Rectal smooth muscle tissue (tissue), 1 donor: Measurements from ENCODE around the gene BRIP1.

Experiments used
- H3K27ac ChIP-seq: one replicate; pipeline ENCODE4 v1.7.0; 2013; ENCODE audit warnings: low read depth, low read length, inconsistent platforms
- H3K27me3 ChIP-seq: one replicate; pipeline ENCODE4 v1.7.0; 2013; ENCODE audit warnings: low read length; ENCODE audit not compliant: control insufficient read depth, insufficient read depth
- H3K36me3 ChIP-seq: one replicate; pipeline ENCODE4 v1.7.0; 2013; ENCODE audit warnings: low read length; ENCODE audit not compliant: control insufficient read depth, insufficient read depth
- H3K4me1 ChIP-seq: one replicate; pipeline ENCODE4 v1.7.0; 2013; ENCODE audit warnings: low read length; ENCODE audit not compliant: control insufficient read depth, insufficient read depth
- H3K4me3 ChIP-seq: one replicate; pipeline ENCODE4 v1.7.0; 2013; ENCODE audit warnings: low read length
- H3K9ac ChIP-seq: one replicate; pipeline ENCODE4 v1.7.0; 2013; ENCODE audit warnings: low read length

BRIP1 gene

GRCh38 chr17:61713035-61713434 is 150.3 kb downstream of the BRIP1 start:
- Histone ChIP-seq H3K27ac (no peak overlapping the region), H3K4me3 (no peak overlapping the region), H3K9ac (no peak overlapping the region), H3K4me1 (no peaks in the 10 kb centered on the region), H3K36me3 (no peaks in the 10 kb centered on the region), H3K27me3 (no peaks in the 10 kb centered on the region)

- H3K4me3 ChIP-seq, result no peak overlapping the region
- no peak overlapping the region for H3K27ac ChIP-seq
- no peak overlapping the region for H3K9ac ChIP-seq
- no peaks in the 10 kb centered on the region for H3K36me3 ChIP-seq
- H3K4me1 ChIP-seq, result no peaks in the 10 kb centered on the region
- no peaks in the 10 kb centered on the region for H3K27me3 ChIP-seq
Observed at GRCh38 chr17:61710546-61710945, 152.8 kb downstream of the BRIP1 start.

GRCh38 chr17:61709567-61709966 is 153.8 kb downstream of the BRIP1 start:
- H3K27me3 ChIP-seq, result no peaks in the 10 kb centered on the region
- H3K9ac ChIP-seq, result no peak overlapping the region
- no peaks in the 10 kb centered on the region for H3K36me3 ChIP-seq
- H3K4me3 ChIP-seq, result no peak overlapping the region
- H3K4me1 ChIP-seq, result no peaks in the 10 kb centered on the region
- no peak overlapping the region for H3K27ac ChIP-seq

- no peaks in the 10 kb centered on the region for H3K4me1 ChIP-seq
- no peak overlapping the region for H3K4me3 ChIP-seq
- no peak overlapping the region for H3K9ac ChIP-seq
- H3K36me3 ChIP-seq, result no peaks in the 10 kb centered on the region
- H3K27me3 ChIP-seq, result no peaks in the 10 kb centered on the region
- no peak overlapping the region for H3K27ac ChIP-seq
Observed at GRCh38 chr17:61704935-61705449, 158.3 kb downstream of the BRIP1 start.

- Histone ChIP-seq H3K9ac (no peak overlapping the region), H3K27me3 (no peaks in the 10 kb centered on the region), H3K36me3 (no peaks in the 10 kb centered on the region), H3K4me3 (no peak overlapping the region), H3K4me1 (no peaks in the 10 kb centered on the region), H3K27ac (no peak overlapping the region)
Observed at GRCh38 chr17:61702450-61702849, 160.9 kb downstream of the BRIP1 start.

- no peak overlapping the region for H3K9ac ChIP-seq
- H3K27ac ChIP-seq, result no peak overlapping the region
Observed at GRCh38 chr17:61701978-61702377, 161.3 kb downstream of the BRIP1 start.

GRCh38 chr17:61701334-61701733 is 162.0 kb downstream of the BRIP1 start:
- no peak overlapping the region for H3K4me3 ChIP-seq
- H3K9ac ChIP-seq, result no peak overlapping the region
- H3K27me3 ChIP-seq, result no peaks in the 10 kb centered on the region
- H3K27ac ChIP-seq, result no peak overlapping the region
- no peaks in the 10 kb centered on the region for H3K4me1 ChIP-seq
- H3K36me3 ChIP-seq, result no peaks in the 10 kb centered on the region

More at GRCh38 chr17:61701978-61702377, 161.3 kb downstream of the BRIP1 start:
- no peaks in the 10 kb centered on the region for H3K27me3 ChIP-seq
- no peak overlapping the region for H3K4me3 ChIP-seq
- H3K4me1 ChIP-seq, result no peaks in the 10 kb centered on the region
- no peaks in the 10 kb centered on the region for H3K36me3 ChIP-seq

- Histone ChIP-seq H3K9ac (no peak overlapping the region), H3K4me1 (no peaks in the 10 kb centered on the region), H3K36me3 (no peaks in the 10 kb centered on the region), H3K27me3 (no peaks in the 10 kb centered on the region), H3K4me3 (no peak overlapping the region), H3K27ac (no peak overlapping the region)
Observed at GRCh38 chr17:61700252-61700651, 163.1 kb downstream of the BRIP1 start.

- H3K36me3 ChIP-seq, result no peaks in the 10 kb centered on the region
- H3K4me1 ChIP-seq, result no peaks in the 10 kb centered on the region
- H3K27me3 ChIP-seq, result no peaks in the 10 kb centered on the region
- no peak overlapping the region for H3K27ac ChIP-seq
- H3K4me3 ChIP-seq, result no peak overlapping the region
- H3K9ac ChIP-seq, result no peak overlapping the region
Observed at GRCh38 chr17:61699694-61700093, 163.6 kb downstream of the BRIP1 start.

GRCh38 chr17:61699032-61699431 is 164.3 kb downstream of the BRIP1 start:
- no peak overlapping the region for H3K27ac ChIP-seq
- no peaks in the 10 kb centered on the region for H3K27me3 ChIP-seq
- no peaks in the 10 kb centered on the region for H3K4me1 ChIP-seq
- no peak overlapping the region for H3K9ac ChIP-seq
- H3K4me3 ChIP-seq, result no peak overlapping the region
- H3K36me3 ChIP-seq, result no peaks in the 10 kb centered on the region

- no peaks in the 10 kb centered on the region for H3K4me1 ChIP-seq
- H3K27me3 ChIP-seq, result no peaks in the 10 kb centered on the region
- no peak overlapping the region for H3K27ac ChIP-seq
- no peaks in the 10 kb centered on the region for H3K36me3 ChIP-seq
- H3K4me3 ChIP-seq, result no peak overlapping the region
- no peak overlapping the region for H3K9ac ChIP-seq
Observed at GRCh38 chr17:61698244-61698643, 165.1 kb downstream of the BRIP1 start.

GRCh38 chr17:61695779-61696337 is 167.5 kb downstream of the BRIP1 start:
- no peak overlapping the region for H3K27ac ChIP-seq
- H3K27me3 ChIP-seq, result no peaks in the 10 kb centered on the region
- H3K4me3 ChIP-seq, result no peak overlapping the region
- no peak overlapping the region for H3K9ac ChIP-seq
- no peaks in the 10 kb centered on the region for H3K4me1 ChIP-seq
- H3K36me3 ChIP-seq, result no peaks in the 10 kb centered on the region

- Histone ChIP-seq H3K4me3 (no peak overlapping the region), H3K9ac (no peak overlapping the region)
Observed at GRCh38 chr17:61694095-61694494, 169.2 kb downstream of the BRIP1 start.

More at GRCh38 chr17:61694095-61694494, 169.2 kb downstream of the BRIP1 start:
- H3K4me1 ChIP-seq, result no peaks in the 10 kb centered on the region
- H3K27me3 ChIP-seq, result no peaks in the 10 kb centered on the region
- H3K36me3 ChIP-seq, result no peaks in the 10 kb centered on the region
- no peak overlapping the region for H3K27ac ChIP-seq
